BE2C (cell line): ENCODE data around the gene GPR63.

Source experiments
- DNase-seq: peaks from one replicate; pipeline ENCODE4 v3.0.0-alpha.2; 2020
- H3K27me3 ChIP-seq: fragments of 250-450 bp; sonication (Bioruptor Pico); 2 replicates; pipeline ENCODE4 v1.5.1; 2020; ENCODE audit warnings: mild to moderate bottlenecking
- H3K36me3 ChIP-seq: fragments of 250-450 bp; sonication (Bioruptor Pico); 2 replicates; pipeline ENCODE4 v1.5.1; 2020; ENCODE audit warnings: mild to moderate bottlenecking
- H3K4me1 ChIP-seq: fragments of 250-450 bp; sonication (Bioruptor Pico); 2 replicates; pipeline ENCODE4 v1.5.1; 2020
- H3K4me3 ChIP-seq: 2 replicates; pipeline ENCODE4 v1.5.1; 2011; ENCODE audit warnings: low read depth, low read length
- H3K9me3 ChIP-seq: fragments of 250-450 bp; sonication (Bioruptor Pico); 2 replicates; pipeline ENCODE4 v1.5.1; 2020
- TF ChIP-seq, protein P1 (sequence below): IDR thresholded peaks from 2 replicates; pipeline ENCODE4 v1.5.1; 2012; ENCODE audit warnings: mild to moderate bottlenecking, low read depth, low read length

The GPR63 gene

DNA sequence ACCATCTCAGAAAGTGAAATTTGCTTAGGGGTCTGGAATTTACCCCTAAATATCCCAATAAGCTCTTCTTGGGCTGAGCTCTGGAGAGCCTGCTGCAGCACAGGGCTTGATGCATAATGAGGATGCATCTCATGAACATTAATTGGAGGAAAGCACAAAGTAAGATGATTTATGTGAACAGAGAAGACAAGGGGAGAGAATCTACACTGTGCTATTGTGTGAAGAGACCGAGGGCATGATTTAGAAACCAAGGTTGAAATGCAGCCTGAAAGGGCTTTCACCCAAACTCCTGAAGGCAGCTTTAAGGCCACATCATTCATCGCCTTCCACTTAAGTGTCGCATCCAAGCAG lies 27.8 kb upstream of the GPR63 start:
- Histone ChIP-seq H3K4me3 (no peak overlapping the region), H3K27me3 (peaks cover 5% of the 10 kb centered on the region; the same call in 1 of the 2 replicates), H3K4me1 (peaks cover 10% of the 10 kb centered on the region), H3K9me3 (no peaks in the 10 kb centered on the region), H3K36me3 (no peaks in the 10 kb centered on the region)
- no peak for DNase-seq
- TF ChIP-seq, protein P1, sequence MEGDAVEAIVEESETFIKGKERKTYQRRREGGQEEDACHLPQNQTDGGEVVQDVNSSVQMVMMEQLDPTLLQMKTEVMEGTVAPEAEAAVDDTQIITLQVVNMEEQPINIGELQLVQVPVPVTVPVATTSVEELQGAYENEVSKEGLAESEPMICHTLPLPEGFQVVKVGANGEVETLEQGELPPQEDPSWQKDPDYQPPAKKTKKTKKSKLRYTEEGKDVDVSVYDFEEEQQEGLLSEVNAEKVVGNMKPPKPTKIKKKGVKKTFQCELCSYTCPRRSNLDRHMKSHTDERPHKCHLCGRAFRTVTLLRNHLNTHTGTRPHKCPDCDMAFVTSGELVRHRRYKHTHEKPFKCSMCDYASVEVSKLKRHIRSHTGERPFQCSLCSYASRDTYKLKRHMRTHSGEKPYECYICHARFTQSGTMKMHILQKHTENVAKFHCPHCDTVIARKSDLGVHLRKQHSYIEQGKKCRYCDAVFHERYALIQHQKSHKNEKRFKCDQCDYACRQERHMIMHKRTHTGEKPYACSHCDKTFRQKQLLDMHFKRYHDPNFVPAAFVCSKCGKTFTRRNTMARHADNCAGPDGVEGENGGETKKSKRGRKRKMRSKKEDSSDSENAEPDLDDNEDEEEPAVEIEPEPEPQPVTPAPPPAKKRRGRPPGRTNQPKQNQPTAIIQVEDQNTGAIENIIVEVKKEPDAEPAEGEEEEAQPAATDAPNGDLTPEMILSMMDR: no peak

DNA sequence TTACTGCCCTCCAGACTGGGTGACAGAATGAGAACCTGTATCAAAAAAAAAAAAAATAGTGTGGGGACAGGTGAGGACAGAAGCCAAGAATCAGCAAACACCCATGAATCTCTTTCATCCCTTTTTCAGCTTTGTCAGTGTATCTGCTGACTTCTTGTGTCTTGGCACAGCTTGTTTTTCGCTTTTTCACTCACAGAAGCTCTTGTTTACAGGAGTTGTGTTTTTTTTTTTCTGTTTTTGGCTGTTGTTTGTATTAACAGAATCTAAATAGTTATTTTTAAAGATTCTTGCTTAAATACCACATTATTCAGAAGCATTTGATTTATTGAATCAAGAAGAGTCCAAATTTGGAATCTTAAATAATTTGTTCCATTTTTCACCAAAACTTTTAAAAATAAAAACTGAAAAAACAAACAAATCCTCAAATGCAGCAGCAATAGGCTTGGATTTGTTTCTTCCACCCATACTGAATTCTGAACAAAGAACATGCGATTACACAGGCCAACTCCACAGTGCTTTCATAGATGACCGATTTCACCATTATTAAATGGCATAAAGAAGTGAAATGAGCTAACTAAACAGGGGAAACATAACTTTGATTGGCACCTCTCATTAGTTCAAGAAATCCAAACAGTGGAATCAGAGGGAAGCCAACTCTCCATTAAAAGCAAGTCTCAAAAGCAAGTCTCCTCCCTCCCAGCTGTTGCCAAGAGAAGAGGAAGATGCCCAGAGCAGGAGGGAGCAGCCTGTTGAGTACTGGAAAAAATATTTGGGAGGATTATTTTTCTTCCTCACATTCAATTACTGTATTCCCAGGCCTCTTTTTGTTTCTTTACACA lies 27.2 kb upstream of the GPR63 start:
- no peak for DNase-seq
- Histone ChIP-seq H3K9me3 (no peaks in the 10 kb centered on the region), H3K4me3 (no peak overlapping the region), H3K4me1 (peaks cover 10% of the 10 kb centered on the region), H3K36me3 (no peaks in the 10 kb centered on the region), H3K27me3 (peaks cover 5% of the 10 kb centered on the region)
- TF ChIP-seq, protein P1: no peak

DNA sequence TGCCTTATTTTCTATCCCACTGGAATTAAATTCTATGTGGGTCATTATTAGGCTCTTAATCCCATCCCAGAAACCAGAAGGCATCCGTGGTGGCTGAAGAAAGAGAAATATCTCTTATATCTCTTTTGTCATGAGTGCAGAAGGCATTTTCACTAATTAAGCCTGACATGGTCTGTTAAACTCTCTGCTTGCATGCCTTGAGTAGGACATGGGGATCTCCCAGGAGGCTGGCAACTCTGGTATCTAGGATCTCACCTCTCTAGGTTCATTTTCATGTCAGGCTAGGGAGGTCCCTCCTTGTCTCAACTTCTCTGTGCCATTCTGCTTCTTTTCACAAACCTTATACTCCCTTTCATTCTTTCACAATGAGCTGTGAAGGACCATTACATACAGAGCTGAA lies 25.3 kb upstream of the GPR63 start:
- peaks cover 10% of the 10 kb centered on the region for H3K4me1 ChIP-seq
- H3K9me3 ChIP-seq: no peaks in the 10 kb centered on the region
- DNase-seq: peak; percentile 43
- H3K27me3 ChIP-seq: peaks cover 9% of the 10 kb centered on the region
- TF ChIP-seq, protein P1: no peak
- no peak overlapping the region for H3K4me3 ChIP-seq
- no peaks in the 10 kb centered on the region for H3K36me3 ChIP-seq

DNA sequence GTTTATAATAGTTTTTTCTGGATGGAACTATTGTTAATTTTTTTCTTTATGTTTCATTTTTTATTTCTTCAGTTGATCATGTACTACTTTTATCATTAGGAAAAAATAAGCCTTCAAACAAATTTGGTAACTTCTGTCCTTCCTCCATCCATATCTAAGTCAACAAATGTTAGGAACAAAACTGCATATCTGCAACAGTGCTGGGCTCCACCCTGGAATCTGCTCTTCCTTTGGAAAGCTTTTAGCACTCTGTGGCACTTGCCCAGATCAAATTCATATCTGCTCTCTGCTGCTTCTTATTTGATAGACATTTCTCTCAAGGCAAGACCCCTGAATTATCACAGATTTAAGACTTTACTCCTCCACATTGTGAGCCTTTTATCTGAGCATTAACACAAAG lies 24.3 kb upstream of the GPR63 start:
- TF ChIP-seq, protein P1: no peak
- no peaks in the 10 kb centered on the region for H3K36me3 ChIP-seq
- H3K4me3 ChIP-seq: no peak overlapping the region
- H3K27me3 ChIP-seq: peaks cover 9% of the 10 kb centered on the region
- peaks cover 10% of the 10 kb centered on the region for H3K4me1 ChIP-seq
- H3K9me3 ChIP-seq: no peaks in the 10 kb centered on the region
- no peak for DNase-seq

DNA sequence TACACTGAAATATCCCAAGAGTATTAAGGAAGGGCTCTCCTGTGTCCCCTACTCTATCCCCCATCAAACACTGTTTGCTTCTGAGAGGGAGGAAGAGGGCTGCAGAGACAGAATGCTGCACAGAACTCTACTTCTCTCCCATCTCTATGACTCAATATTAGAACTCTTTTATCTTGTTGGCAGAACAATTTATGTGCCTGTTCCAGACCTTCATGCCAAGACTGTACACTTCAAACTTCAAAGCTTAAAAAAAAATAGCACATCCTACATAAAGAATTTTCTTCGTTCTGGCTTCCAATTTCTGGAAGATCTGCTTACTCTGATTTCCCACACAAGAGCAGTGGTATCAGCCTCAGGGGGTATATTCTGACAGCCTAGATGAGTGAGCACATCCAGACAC lies 19.6 kb upstream of the GPR63 start:
- DNase-seq: no peak
- Histone ChIP-seq H3K4me3 (no peak overlapping the region), H3K27me3 (peaks cover 7% of the 10 kb centered on the region; the same call in 1 of the 2 replicates), H3K9me3 (no peaks in the 10 kb centered on the region), H3K4me1 (peaks cover 3% of the 10 kb centered on the region), H3K36me3 (no peaks in the 10 kb centered on the region)
- TF ChIP-seq, protein P1: no peak

DNA sequence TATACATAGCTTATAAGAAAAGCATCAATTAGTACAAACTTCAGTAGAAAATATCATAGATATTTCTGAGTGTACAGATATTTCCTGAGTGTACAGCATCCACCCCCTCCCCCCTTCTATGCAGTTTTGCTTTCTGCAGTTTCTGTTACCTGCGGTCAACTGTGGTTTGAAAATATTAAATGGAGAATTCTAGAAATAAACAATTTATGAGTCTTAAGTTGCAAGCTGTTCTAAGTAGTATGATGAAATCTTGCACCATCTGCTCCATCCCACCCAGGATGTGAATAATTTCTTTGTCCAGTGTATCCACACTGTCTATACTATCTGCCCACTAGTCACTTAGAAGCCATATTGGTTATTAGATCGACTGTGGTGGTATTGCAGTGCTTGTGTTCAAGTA lies 15.8 kb upstream of the GPR63 start:
- H3K9me3 ChIP-seq: no peaks in the 10 kb centered on the region
- H3K4me1 ChIP-seq: no peaks in the 10 kb centered on the region
- DNase-seq: no peak
- no peak overlapping the region for H3K4me3 ChIP-seq
- no peaks in the 10 kb centered on the region for H3K36me3 ChIP-seq
- H3K27me3 ChIP-seq: 0 out of 2 replicates have a peak, but pooled peaks cover 7% of the 10 kb centered on the region
- TF ChIP-seq, protein P1: no peak
